Fibroblast of lung (primary cell): ENCODE data around the gene NXN.

Experiments
- CTCF ChIP-seq, 2 donors: IDR thresholded peaks in 1 of 2; conservative IDR thresholded peaks in 1 of 2; 1 replicate in 1 of 2; 2 replicates in 1 of 2; pipeline ENCODE4 v1.5.1; 2011 to 2012; ENCODE audit warnings: low read length in 2 of 2, control low read depth in 1 of 2, inconsistent platforms in 1 of 2, low read depth in 1 of 2, mild to moderate bottlenecking in 1 of 2
- EZH2 ChIP-seq: IDR thresholded peaks from 2 replicates; pipeline ENCODE4 v1.5.1; 2012; ENCODE audit warnings: low read length, control low read depth, mild to moderate bottlenecking; ENCODE audit errors: missing control alignments

- TF ChIP-seq CTCF (conservative IDR thresholded peaks at IDR 0.05 in 1 of 2, IDR thresholded peaks at IDR 0.05 in 1 of 2; ENCODE audit: low read depth in 1 of 2, low read length in 2 of 2) (no peak), EZH2 (no peak)
Observed at GRCh38 chr17:760371-760770, 219.2 kb downstream of the NXN start.
